Measurements from ENCODE around the gene CACNA2D4.

- no peak for TF ChIP-seq POLR2A (IDR thresholded peaks at IDR 0.05)
- TF ChIP-seq, protein P1, sequence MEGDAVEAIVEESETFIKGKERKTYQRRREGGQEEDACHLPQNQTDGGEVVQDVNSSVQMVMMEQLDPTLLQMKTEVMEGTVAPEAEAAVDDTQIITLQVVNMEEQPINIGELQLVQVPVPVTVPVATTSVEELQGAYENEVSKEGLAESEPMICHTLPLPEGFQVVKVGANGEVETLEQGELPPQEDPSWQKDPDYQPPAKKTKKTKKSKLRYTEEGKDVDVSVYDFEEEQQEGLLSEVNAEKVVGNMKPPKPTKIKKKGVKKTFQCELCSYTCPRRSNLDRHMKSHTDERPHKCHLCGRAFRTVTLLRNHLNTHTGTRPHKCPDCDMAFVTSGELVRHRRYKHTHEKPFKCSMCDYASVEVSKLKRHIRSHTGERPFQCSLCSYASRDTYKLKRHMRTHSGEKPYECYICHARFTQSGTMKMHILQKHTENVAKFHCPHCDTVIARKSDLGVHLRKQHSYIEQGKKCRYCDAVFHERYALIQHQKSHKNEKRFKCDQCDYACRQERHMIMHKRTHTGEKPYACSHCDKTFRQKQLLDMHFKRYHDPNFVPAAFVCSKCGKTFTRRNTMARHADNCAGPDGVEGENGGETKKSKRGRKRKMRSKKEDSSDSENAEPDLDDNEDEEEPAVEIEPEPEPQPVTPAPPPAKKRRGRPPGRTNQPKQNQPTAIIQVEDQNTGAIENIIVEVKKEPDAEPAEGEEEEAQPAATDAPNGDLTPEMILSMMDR (IDR thresholded peaks at IDR 0.05) = no peak
Observed at GRCh38 chr12:1766110-1766509, 152.3 kb downstream of the CACNA2D4 start.
